Spinal cord (tissue), 10 donors: Measurements from ENCODE around the gene SCARF1. TPM values are rescaled to one million over a fixed set of nuclear protein-coding genes. Genes with fewer than 3 reads are reported as not detected.

Experiments used
- DNase-seq, 6 donors: peaks; one replicate each; pipeline versions ENCODE4 v3.0.0 to v3.0.0-alpha.2; 2013 to 2015; ENCODE audit warnings: low spot score in 6 of 6, low read depth in 4 of 6
- H3K27ac ChIP-seq: one replicate; pipeline ENCODE4 v1.5.1; 2013; ENCODE audit warnings: low read depth, low read length, control low read depth
- H3K27me3 ChIP-seq: one replicate; pipeline ENCODE4 v1.6.1; 2013; ENCODE audit warnings: low read length; ENCODE audit not compliant: control insufficient read depth, insufficient read depth
- H3K36me3 ChIP-seq: one replicate; pipeline ENCODE4 v1.6.1; 2013; ENCODE audit warnings: low read length; ENCODE audit not compliant: control insufficient read depth, insufficient read depth
- H3K4me1 ChIP-seq: one replicate; pipeline ENCODE4 v1.6.1; 2013; ENCODE audit warnings: low read length; ENCODE audit not compliant: control insufficient read depth, insufficient read depth
- H3K4me3 ChIP-seq: one replicate; pipeline ENCODE4 v1.5.1; 2013; ENCODE audit warnings: low read depth, low read length, control low read depth
- H3K9me3 ChIP-seq: one replicate; pipeline ENCODE4 v1.6.1; 2013; ENCODE audit warnings: low read length; ENCODE audit not compliant: control insufficient read depth, insufficient read depth
- WGBS: methylation state at CpG from one replicate; pipeline ENCODE4 v1.1.5; 2013; ENCODE audit warnings: missing lambda C conversion rate; ENCODE audit not compliant: insufficient coverage; 5-methylcytosine and 5-hydroxymethylcytosine counted together
- polyA plus RNA-seq, 2 donors: library from polyadenylated mRNA; unstranded; fragments of 120-200 nt; gene quantifications; one replicate each; pipeline ENCODE4 v1.2.1, GENCODE V29; 2013; ENCODE audit not compliant: insufficient read length in 2 of 2
- total RNA-seq, 2 donors: library from RNA; depleted of rRNA in 1 of 2; stranded (reverse); fragments of 120-200 nt in 1 of 2; fragments of >200 nt in 1 of 2; gene quantifications; one replicate each; pipeline versions ENCODE4 v1.2.3 to v1.2.4, GENCODE V29; 2013 to 2014
- donor health status: healthy.

SCARF1 gene
- total and polyA plus RNA-seq, 4 donors, result 4.2 to 10.7 (median 8.3) TPM

GRCh38 chr17:1629504-1630310 lies 15.8 kb downstream of the SCARF1 start:
- Histone ChIP-seq H3K9me3 (no peaks in the 10 kb centered on the region), H3K36me3 (peaks cover 11% of the 10 kb centered on the region), H3K27me3 (no peaks in the 10 kb centered on the region), H3K4me3 (peak overlapping the region; percentile 80), H3K4me1 (peaks cover 30% of the 10 kb centered on the region), H3K27ac (peak overlapping the region; percentile 97)
- DNase-seq, result peak in 1 of 6 donors; percentile 40
- 2% methylated on average over 43 of the region's 45 CpGs for WGBS

- Histone ChIP-seq H3K4me3 (peak overlapping the region; percentile 80), H3K27me3 (no peaks in the 10 kb centered on the region), H3K4me1 (peaks cover 30% of the 10 kb centered on the region), H3K9me3 (no peaks in the 10 kb centered on the region), H3K27ac (peak overlapping the region; percentile 97), H3K36me3 (peaks cover 14% of the 10 kb centered on the region)
- peak; percentile 85 to 99 (median 95) for DNase-seq
- under 1% methylated on average over 73 of the region's 77 CpGs for WGBS
Observed at GRCh38 chr17:1628856-1629503, 16.6 kb downstream of the SCARF1 start.

- H3K4me3 ChIP-seq, result peak within 1 kb of the TSS; percentile 80
- under 1% methylated on average over 95 of the region's 95 CpGs for WGBS
- peaks cover 22% of the 10 kb centered on the region for H3K36me3 ChIP-seq
- peaks cover 30% of the 10 kb centered on the region for H3K4me1 ChIP-seq
- H3K27ac ChIP-seq, result peak within 1 kb of the TSS; percentile 97
- H3K9me3 ChIP-seq, result no peaks in the 10 kb centered on the region
- DNase-seq, result peak; percentile 79 to 98 (median 88)
- no peaks in the 10 kb centered on the region for H3K27me3 ChIP-seq
Observed at GRCh38 chr17:1627982-1628855, 17.3 kb downstream of the SCARF1 start, which contains the start of gene SLC43A2. TSS of gene SLC43A2 (minus strand) at chr17:1628834. CDS start at chr17:1627874, 960 bp downstream.

GRCh38 chr17:1627182-1627981 lies 18.1 kb downstream of the SCARF1 start:
- 14% methylated on average over 34 of the region's 39 CpGs for WGBS

GRCh38 chr17:1626333-1626732 lies 19.2 kb downstream of the SCARF1 start:
- WGBS, result 21% methylated on average over 2 of the region's 3 CpGs
- Histone ChIP-seq H3K36me3 (peaks cover 36% of the 10 kb centered on the region), H3K9me3 (no peaks in the 10 kb centered on the region), H3K27me3 (no peaks in the 10 kb centered on the region), H3K4me3 (no peak overlapping the region), H3K27ac (no peak overlapping the region), H3K4me1 (peaks cover 30% of the 10 kb centered on the region)
- no peak for DNase-seq

More at GRCh38 chr17:1627182-1627981, 18.1 kb downstream of the SCARF1 start:
- Histone ChIP-seq H3K27ac (peak overlapping the region; percentile 16), H3K9me3 (no peaks in the 10 kb centered on the region), H3K4me3 (peak overlapping the region; percentile 80), H3K4me1 (peaks cover 30% of the 10 kb centered on the region), H3K27me3 (no peaks in the 10 kb centered on the region), H3K36me3 (peaks cover 27% of the 10 kb centered on the region)
- DNase-seq, result peak in 1 of 6 donors; percentile 36

GRCh38 chr17:1625581-1625980 lies 20.0 kb downstream of the SCARF1 start:
- H3K36me3 ChIP-seq, result peaks cover 43% of the 10 kb centered on the region
- no peak for DNase-seq
- WGBS, result 92% methylated on average over 5 of the region's 6 CpGs
- no peaks in the 10 kb centered on the region for H3K9me3 ChIP-seq
- H3K27me3 ChIP-seq, result no peaks in the 10 kb centered on the region
- H3K4me3 ChIP-seq, result no peak overlapping the region
- H3K4me1 ChIP-seq, result peaks cover 37% of the 10 kb centered on the region
- H3K27ac ChIP-seq, result no peak overlapping the region

GRCh38 chr17:1625053-1625452 lies 20.5 kb downstream of the SCARF1 start:
- Histone ChIP-seq H3K4me1 (peaks cover 34% of the 10 kb centered on the region), H3K36me3 (peaks cover 49% of the 10 kb centered on the region), H3K27ac (no peak overlapping the region), H3K27me3 (no peaks in the 10 kb centered on the region), H3K9me3 (no peaks in the 10 kb centered on the region), H3K4me3 (no peak overlapping the region)
- WGBS, result 78% methylated on average over 13 of the region's 14 CpGs
- no peak for DNase-seq

GRCh38 chr17:1624650-1625049 lies 20.9 kb downstream of the SCARF1 start:
- no peaks in the 10 kb centered on the region for H3K27me3 ChIP-seq
- H3K4me3 ChIP-seq, result no peak overlapping the region
- H3K9me3 ChIP-seq, result no peaks in the 10 kb centered on the region
- H3K36me3 ChIP-seq, result peaks cover 53% of the 10 kb centered on the region
- H3K4me1 ChIP-seq, result peaks cover 30% of the 10 kb centered on the region
- WGBS, result 89% methylated on average over 10 of the region's 12 CpGs
- no peak for DNase-seq
- H3K27ac ChIP-seq, result no peak overlapping the region
